HG02938 (cell line): ENCODE measurements around the gene OR2J2.
"Not testable (repeated sequence)": the region's sequence is repeated elsewhere in the genome, so short reads cannot be mapped to it uniquely, and the experiment has no call there.

Source experiments
- ATAC-seq: cut with Tn5 transposase; IDR thresholded peaks from one replicate; pipeline ENCODE4 v1.9.1; 2021; ENCODE audit warnings: mild to moderate bottlenecking, moderate library complexity; ENCODE audit not compliant: unreplicated experiment

OR2J2 gene

DNA sequence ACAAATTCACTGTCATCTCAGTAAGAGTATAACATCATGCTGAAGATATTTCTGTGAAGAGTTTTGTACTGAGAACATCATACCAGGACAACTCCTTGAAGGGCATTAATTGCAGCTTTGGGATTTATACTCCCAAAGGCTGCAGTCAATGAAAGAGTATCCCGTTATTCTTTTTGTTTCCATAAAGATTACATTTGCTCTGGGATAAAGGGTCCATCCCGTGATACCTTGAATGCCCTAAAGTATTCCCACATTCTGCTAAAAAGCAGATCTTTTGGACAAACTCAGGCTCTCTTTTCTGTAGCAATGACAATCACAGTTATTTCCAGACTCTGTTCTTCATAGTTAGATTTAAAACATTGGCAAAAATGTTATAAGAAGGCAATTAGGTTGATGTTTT lies at the start of gene OR2J2:
OR2J2 (plus strand) TSS at position 301 of the 400 bp plus-strand sequence. CDS start 2,729 bp downstream, outside the sequence.
- not testable (repeated sequence) for ATAC-seq

DNA sequence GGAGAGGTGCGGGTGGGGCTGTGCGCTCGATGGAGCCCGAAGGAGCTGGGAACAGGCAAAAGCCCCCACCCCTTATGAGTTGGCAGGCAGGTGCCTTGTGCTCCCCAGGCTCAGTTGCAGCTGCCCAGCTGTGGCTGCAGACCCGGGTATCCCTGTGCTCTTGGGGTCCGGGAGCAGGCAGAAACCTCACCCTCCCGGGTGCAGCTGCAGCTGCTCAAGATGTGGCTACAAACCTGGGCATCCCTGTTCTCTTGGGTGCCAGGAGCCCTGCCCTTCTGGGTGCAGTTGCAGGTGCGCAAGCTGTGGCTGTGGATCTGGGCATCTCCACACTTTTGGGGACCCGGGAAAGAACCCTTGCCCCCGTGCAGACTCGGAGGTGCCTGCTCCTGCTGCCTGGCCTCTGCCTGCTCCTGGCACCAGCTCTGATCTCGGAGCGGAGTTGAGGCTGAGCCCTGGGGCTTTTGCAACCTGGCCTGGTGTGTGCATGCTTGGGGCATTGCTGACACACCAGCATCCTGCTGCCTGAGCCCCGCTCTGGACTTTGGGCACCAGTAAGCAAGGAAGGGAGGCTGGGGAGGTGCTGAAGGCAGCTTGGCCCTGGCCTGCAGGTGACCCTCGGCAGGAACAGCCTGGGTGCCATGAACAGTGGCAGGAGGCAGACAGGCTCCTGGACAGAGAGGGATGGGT lies 41.2 kb upstream of the OR2J2 start:
- ATAC-seq = no peak

DNA sequence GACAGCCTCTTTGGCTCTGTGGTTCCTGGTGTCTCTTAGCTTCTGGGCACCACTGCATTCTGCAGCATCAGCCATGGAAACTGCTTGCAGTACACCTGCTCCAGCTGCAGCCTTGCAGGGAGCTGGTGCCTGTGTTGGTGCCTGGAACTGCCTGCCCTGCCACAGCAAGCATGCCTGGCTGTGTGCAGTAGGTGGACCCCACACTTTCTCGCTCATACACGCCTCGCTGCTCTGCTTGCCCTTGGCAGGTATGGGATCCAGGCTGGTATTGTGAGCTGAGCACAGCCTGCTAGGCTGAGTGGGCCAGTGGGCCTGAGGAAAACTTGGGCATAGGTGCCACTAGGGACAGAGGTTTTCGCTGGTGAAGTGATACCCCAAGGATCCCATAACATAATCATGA lies 40.1 kb upstream of the OR2J2 start:
- no peak for ATAC-seq

DNA sequence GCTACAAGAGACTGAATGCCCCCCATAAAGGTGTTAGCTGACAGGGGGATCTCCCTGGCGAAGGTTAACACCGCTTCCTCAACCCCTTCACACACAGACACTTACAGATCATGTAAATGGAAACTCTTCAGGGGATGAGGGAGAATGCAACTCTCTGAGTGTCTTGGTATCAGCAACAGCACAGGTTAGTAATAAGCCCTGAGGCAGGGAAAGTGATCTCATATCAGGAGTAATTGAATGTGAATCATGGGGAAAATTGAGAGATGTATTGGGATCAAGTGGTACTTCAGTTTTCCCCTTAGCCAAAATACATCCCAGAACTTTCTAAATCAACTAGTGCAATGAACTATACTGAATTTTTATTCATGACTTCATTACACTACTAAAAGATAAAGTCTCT lies 39.0 kb upstream of the OR2J2 start:
- ATAC-seq = no peak

DNA sequence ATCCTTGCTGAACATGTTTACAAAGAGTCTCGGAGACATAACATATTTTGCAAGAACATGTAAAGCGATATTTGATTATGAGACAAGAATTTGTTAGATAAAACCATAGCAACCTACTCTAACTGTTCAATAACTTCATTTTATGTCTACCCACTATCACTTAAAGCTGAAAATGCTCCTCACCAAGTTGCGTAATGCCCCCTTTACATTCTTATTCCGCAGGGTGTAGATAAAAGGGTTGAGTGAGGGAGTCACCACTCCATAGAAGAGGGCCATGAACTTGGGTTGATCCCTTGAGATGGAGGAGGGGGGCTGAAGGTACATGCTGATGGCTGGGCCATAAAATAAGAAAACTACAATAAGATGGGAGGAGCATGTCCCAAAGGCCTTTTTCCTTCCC lies 33.0 kb upstream of the OR2J2 start:
- ATAC-seq = no peak

DNA sequence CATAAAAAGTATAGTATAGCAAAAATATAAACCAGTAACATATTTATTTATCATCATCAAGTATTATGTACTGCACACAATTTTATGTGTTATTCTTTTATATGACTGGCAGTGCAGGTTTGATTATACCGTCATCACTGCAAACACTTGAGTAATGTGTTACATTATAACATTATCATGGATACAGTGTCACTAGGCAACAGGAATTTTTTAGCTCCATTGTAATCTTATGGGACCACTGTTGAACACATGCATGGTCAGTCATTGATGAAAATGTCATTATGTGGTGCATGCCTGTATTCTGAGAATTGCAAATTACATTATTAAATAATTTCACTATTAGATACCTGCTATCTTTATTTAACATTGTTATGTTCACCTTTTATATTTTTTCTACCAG lies 29.1 kb upstream of the OR2J2 start:
- no peak for ATAC-seq

DNA sequence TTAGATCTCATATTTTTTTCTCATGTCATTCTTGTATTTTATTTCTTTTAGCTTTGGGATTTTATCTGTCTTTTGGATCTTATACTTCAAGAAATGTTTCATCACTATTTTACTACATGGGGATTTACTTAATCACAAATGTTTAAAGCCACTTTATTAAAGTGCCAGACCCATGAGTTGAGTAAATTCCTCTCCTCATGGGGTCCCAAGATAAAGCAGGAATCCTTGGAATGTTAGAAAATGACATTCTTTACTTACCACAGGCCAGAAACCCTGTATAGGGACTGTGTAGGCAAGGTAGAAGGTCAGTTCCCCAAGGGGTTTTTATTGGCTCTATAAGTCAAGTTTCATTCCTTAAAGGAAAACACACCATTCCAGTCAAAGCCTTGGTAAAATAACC lies 28.4 kb upstream of the OR2J2 start:
- no peak for ATAC-seq

DNA sequence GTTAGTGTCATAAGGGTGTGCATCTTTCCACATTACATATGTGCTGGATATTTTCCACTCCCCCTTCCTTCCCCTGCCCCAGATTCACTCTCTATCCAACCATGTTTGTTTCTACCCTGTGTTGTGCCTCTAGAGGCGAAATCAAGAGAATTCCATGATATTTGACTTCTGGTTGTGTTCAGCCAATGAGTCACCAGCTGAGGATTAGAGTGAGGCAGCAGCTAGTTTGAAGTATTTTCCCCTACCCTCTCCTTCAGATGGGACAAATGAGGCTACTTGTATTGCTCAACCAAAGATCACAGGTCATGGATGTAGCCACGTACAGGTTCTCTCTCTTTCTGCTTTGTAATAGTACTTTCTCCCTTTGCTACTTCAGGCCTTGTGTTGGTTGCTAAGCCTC lies 24.5 kb upstream of the OR2J2 start:
- ATAC-seq = no peak

DNA sequence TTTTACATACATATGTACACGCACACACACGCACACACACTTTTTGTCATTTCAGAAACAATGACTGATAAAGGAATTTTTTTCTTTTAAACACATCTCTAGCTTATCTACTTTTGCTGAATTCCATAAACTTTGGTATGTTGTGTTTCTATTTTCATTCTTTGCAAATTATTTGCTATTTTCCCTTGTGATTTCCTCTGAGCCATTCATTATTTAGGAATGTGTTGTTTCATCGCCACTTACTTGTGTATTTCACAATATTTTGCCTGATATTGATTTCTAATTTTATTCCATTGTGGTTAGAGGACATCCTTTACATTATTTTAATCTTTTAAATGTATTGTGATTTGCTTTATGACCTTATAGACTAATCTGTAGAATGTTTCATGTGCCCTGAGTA lies 23.6 kb upstream of the OR2J2 start:
- no peak for ATAC-seq

DNA sequence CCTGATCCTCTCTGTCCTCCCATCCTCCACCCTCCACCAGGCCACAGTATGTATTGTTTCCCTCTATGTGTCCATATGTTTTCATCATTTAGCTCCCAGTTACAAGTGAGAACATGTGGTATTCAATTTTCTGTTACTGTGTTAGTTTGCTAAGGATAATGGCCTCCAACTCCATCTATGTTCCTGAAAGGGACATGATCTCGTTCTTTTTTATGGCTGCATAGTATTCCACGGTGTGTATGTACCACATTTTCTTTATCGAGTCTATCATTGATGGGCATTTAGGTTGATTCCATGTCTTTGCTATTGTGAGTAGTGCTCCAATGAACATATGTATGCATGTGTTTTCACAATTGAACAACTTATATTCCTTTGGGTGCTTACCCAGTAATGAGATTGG lies 21.3 kb upstream of the OR2J2 start:
- ATAC-seq = not testable (repeated sequence)

DNA sequence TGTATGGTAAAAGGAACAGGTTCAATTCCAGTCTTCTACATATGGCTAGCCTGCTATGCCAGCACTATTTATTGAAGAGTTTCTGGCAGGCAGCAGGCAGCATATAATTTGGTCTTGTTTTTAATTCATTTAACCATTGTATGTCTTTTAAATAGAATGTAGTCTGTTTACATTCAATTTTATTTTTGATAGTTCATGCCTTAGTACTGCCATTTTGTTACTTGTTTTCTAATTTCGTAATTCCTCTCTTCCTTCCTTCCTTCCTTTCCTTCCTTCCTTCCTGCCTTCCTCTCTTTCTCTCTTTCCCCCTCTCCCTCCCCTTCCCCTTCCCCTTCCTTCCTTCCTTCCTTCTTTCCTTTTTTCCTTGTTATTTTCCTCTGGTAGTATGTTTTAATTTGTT lies 17.6 kb upstream of the OR2J2 start:
- no peak for ATAC-seq

DNA sequence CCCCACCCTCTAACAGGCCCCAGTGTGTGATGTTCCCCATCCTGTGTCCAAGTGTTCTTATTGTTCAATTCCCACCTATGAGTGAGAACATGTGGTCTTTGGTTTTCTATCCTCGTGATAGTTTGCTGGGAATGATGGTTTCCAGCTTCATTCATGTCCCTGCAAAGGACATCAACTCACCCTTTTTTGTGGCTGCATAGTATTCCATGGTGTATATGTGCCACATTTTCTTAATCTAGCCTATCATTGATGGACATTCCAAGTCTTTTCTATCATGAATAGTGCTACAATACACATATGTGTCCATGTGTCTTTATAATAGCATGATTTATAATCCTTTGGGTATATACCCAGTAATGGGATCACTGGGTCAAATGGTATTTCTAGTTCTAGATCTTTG lies 15.5 kb upstream of the OR2J2 start:
- ATAC-seq = not testable (repeated sequence)

DNA sequence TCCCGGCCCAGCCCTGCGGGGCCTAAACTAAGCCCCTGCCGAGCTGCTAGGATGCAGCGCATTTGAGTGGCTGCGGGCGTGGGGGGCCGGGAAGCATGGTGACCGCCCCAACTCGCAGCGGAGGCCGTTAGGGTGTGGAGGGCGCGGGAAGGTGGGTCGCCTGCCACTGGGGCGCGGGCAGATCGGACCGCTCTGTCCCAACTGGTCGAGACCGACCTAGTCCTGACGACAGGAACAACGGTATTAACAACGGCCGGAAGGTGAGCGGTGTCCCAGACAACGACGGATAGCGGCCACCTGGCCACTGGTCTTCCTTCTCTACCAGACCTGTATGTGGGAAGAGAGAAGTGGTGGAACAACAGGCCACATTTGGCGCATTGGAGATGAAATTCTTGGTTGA lies 10.8 kb upstream of the OR2J2 start:
- not testable (repeated sequence) for ATAC-seq

DNA sequence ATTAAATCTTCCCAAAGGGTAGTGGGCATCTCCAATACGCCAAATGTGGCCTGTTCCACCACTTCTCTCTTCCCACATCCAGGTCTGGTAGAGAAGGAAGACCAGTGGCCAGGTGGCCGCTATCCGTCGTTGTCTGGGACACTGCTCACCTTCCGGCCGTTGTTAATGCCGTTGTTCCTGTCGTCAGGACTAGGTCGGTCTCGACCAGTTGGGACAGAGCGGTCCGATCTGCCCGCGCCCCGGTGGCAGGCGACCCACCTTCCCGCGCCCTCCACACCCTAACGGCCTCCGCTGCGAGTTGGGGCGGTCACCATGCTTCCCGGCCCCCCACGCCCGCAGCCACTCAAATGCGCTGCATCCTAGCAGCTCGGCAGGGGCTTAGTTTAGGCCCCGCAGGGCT lies 5.1 kb upstream of the OR2J2 start:
- ATAC-seq = not testable (repeated sequence)

DNA sequence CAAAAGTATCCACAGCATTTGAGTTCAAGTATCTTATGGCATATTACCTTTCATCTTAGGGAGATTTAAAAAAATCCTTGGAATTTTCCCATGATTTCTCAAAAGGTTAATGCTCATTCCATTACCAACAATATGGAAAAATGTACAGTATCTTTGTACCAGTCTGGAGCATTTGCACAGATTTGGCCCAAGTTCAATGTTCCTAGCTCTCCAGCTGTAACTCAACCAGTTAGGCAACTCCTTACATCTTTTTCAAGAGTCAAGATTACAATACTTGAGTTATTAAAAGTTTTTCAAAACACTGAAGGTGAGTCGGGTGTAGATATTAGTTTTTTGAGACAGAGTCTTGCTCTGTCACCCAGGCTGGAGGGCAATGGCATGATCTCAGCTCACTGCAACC lies 1.0 kb downstream of the OR2J2 start:
- no peak for ATAC-seq

DNA sequence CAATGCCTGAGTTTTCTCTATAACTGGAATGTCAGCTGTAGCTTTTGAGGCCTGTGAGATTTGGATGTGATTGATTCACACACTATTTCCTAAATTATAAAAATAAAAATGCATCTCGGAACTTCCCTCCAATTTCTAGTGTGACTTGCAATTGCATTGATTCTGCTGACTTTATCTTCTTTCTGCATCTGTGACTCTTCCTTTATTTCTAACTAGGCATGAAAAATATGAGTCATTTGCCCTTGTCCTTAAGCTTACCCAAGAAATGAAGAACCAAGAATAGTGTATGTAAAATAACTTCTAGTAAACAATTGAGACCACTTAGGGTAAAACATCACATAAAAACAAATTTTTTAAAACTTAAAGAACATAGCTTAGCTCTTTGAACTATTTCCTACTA lies 12.9 kb downstream of the OR2J2 start:
- no peak for ATAC-seq

DNA sequence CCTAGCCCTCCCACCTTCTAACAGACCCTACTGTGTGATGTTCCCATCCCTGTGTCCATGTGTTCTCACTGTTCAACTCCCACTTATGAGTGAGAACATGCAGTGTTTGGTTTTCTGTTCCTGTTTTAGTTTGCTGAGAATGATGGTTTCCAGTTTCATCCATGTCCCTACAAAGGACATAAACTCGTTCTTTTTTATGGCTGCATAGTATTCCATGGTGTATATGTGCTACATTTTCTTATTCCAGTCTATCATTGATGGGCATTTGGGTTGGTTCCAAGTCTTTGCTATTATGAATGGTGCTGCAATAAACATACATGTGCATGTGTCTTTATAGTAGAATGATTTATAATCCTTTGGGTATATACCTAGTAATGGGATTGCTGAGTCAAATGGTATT lies 18.0 kb downstream of the OR2J2 start:
- ATAC-seq = not testable (repeated sequence)

DNA sequence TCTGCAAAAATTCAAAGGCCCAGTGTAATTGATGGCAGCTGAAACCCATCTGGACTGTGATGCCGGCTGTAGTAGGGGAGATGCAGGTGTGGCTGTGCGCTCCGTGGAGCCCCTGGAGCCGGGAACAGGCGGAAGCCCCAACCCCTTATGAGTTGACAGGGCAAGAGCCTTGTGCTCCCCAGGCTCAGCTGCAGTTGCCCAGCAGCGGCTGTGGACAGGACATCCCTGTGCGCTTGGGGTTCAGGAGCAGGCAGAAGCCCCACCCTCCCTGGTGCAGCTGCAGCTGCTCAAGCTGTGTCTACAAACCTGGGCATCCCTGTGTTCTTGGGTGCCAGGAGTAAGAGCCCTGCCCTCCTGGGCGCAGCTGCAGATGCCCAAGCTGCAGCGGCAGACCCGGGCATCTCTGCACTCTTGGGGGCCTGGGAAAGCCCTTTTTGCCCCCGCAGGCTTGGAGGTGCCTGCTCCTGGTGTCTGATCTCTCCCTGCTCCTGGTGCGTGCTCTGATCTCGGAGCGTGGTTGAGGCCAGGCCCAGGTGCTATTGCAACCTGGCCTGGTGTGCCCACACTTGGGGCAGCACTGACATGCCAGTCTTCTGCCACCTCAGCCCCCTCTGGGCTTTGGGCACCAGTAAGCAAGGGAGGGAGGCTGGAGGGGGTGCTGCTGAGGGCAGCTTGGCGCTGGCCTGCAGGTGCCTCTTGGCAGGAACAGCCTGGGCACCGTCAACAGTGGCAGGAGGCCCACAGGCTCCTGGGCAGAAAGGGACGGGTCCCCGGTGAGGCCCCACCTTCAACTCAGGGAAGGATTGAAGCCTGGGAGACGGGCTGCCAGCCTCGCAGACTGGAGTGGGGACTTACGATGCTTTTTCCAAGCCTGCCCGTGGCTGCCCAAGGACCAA lies 30.3 kb downstream of the OR2J2 start:
- no peak for ATAC-seq

DNA sequence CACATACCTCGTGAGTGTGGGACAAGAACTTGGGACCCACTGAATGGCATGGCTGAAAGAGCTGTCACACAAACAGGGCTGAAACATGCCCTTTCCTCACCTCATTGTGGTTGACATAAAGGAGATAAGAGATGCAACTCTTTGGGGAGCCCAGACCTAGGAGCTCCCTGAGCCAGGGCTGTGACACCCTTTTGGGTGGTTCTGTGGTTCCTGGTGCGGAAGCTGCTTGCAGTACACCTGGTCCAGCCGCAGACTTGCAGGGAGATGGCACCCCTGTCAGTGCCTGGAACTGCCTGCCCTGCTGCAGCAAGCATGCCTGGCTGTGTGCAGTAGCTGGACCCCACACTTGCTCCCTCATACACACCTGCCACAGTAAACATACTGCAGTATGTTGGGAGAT lies 31.3 kb downstream of the OR2J2 start:
- no peak for ATAC-seq

DNA sequence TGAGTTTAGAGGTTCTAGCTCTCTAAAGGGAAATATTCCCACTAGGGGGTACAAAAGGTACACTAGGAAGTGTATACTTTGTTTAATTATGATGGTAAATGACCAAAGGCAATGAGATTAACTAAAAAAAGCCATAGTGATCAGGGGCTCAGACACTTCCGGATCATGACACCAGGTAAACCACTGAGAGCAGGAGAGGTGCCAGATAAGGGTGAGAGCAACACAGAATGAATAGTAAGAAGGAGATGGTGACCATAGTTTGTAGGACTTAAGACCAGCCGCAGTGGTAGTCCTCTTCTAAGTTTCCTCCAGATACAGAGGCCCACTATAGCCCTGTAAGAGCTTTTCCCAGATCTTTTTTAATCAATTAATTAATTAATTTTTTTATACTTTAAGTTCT lies 40.8 kb downstream of the OR2J2 start:
- ATAC-seq = no peak

DNA sequence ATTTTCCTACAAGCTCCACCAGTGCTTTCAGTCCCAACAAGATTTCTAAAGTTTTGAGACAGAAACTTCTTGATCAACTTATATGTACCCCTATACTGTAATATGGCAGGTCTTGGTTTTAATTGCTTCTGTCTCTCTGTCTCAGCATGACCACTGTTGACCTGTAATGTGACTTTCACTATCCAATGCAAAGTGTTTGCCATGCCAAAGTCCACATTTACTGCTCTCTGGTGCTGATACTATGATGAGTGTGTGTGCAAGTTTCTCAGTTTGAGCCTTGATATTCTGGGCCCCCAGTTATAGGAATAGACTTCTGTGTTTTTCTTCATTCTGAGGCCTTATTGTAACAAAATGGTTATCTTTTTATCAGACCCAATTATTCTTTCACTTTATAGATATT lies 45.8 kb downstream of the OR2J2 start:
- no peak for ATAC-seq

DNA sequence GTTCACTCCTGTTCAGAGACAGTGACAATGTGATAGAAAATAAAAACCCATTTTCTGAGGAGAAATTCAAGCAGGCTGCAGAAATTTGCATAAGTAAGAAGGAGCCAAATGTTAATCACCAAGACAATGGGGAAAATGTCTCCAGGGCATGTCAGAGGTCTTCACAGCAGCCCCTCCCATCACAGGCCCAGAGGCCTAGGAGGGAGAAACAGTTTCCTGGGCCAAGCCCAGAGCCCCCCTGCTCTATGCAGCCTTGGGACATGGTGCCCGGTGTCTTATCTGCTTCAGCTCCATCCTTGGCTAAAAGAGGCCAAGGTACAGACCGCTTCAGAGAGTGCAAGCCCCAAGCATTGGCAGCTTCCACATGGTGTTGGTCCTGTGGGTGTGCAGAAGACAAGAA lies 46.5 kb downstream of the OR2J2 start:
- not testable (repeated sequence) for ATAC-seq
